GM19351 (cell line): ENCODE measurements around the gene CARM1.
"Not testable (repeated sequence)": the region's sequence is repeated elsewhere in the genome, so short reads cannot be mapped to it uniquely, and the experiment has no call there.

Source experiments
- ATAC-seq: cut with Tn5 transposase; IDR thresholded peaks from one replicate; pipeline ENCODE4 v1.9.1; 2021; ENCODE audit warnings: mild to moderate bottlenecking, moderate library complexity; ENCODE audit not compliant: unreplicated experiment

Gene CARM1

DNA sequence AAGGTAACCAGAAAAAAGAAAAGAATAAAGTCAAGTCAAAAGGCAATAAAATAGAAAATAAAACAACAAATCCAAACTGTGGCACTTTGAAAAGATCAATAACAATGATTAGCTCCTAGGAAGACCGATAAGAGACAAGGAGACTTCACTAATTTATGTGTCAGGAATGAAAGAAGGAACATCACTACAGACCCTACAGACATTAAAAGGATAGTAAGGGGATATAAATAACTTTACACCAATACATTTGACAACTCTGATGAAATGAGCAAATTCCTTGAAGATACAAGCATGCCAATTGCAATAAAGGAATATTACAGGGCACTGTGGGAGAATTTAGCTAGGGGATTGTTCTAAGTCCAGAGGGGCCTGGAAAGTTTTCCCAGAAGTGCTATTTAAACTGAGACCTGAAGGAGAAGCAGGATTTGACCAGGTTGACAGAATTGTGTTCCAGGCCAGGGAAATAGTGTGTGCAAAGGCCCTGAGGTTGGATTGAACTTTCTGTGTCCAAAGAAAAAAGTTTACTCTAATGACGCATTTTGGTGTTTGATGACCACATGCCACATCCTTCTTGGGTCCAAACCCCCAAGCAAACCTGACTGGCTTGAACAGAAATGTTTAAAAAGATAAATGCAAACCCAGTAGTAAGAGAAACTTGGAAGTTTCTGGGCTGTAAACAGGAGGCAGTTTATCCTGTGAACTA is 24.7 kb upstream of the CARM1 start:
- ATAC-seq, result no peak

DNA sequence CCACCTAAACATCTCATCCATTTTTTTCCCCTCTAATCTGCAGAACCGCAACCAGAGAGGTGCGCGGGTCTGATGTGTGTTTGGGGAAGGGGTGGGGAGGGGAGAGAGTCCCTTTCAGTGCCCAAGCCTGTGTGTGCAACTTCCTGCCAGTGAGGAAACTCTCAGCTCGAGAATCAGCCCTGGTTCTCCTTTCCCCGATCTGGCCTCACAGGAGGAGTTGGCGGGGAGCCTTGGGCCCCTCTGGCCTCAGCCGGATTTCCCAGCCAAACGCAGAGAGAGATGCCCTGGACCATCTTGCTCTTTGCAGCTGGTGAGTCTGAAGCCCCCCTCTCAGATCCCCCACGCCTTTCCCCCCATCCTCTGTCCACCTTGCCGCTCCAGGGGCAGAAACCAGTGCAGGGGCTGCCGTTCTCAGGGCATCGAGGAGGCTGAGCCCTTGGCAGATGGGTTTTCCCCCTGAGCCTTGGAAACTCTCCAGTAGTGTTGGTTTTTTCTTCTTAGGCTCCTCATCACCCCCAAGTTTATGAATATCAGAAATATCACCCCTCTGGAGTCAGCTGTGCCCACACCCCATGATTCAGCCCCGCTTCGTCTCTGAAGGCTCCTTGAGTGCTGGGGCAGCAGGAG is 23.0 kb upstream of the CARM1 start, which contains the start of gene C19orf38:
C19orf38 (plus strand) TSS at position 186 of the 627 bp plus-strand sequence; CDS start at position 280, 94 bp downstream.
- ATAC-seq, result no peak

DNA sequence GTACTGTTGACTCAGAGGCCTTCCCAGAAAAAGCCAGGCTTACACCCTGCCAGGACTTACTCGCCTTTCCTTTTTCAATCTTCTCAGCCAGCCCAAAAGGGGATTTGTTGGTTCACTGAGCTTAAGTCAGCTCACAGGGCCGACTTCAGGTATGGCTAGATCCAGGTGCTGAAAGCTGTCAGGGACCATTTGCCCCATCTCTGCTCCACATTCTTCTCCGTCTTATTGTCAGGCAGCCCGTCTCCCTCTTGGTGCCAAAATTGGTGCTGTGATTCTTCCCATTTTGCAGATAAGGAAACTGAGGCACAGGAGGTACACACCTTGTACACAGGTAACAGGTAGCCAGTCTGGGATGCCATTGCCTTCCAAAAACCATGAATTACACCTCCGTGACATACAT is 20.7 kb upstream of the CARM1 start:
- ATAC-seq, result no peak

GRCh38 chr19:10852098-10852800 is 19.1 kb upstream of the CARM1 start:
- ATAC-seq, result no peak

DNA sequence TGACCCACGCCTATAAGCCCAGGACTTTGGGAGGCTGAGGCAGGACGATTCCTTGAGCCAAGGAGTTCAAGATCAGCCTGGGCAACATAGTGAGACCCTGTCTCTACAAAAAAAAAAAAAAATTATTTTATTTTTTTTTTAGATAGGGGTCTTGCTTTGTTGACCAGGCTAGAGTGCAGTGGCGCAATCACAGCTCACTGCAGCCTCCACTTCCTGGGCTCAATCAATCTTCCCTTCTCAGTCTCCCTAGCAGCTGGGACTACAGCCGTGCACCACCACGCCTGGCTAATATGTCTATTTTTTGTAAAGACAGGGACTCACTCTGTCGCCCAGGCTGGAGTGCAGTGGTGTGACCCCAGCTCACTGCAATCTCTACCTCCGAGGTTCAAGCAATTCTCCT is 18.4 kb upstream of the CARM1 start:
- ATAC-seq, result no peak

DNA sequence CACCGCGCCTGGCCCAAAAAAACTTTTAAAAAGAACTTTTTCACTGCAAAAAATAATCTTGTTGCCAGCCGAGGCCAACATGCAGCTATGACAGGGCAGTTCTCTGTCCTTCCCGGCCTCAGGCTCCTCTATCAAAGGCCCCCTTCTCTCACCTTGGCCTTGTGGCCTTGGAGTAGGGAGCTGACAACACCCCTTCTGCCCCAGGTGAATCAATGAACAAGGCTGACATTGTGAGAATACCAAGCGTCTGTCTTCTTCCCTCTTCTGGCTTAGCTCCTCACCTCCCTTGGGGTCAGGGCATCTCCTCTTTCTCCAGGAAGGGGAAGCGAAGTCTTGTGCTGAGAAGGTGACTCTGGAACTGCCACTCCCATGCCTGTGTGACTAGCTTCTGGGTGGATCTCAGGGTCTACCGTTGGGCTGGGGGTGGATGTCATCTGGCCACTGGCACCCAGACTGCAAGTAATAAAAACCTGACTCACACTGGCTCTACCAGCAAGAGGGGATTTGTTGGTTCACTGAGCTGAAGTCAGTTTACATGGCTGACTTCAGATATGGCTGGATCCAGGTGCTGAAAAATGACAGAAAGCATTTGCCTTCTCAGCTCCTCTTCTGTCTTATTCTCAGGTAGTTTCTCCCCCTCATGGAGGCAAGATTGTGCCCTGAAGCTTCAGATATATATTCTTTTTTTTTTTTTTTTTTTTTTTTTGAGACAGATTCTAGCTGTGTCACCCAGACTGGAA is 16.8 kb upstream of the CARM1 start:
- no peak for ATAC-seq

- ATAC-seq, result no peak
Observed at GRCh38 chr19:10855879-10856522, 15.4 kb upstream of the CARM1 start.

DNA sequence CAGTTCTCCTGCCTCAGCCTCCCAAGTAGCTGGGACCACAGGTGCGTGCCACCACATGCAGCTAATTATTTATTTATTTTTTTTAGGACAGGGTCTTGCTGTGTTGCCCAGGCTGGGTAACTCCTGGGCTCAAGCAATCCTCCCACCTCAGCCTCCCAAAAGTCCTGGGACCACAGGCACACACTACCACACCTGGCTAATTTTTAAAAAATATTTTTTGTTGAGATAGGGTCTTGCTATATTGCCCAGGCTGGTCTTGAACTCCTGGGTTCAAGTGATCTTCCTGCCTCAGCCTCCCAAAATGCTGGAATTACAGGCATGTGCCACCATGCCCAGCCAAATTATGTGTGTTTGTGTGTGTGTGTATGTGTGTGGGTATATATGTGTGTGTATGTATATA is 14.5 kb upstream of the CARM1 start:
- not testable (repeated sequence) for ATAC-seq

GRCh38 chr19:10858204-10858828 is 13.0 kb upstream of the CARM1 start:
- ATAC-seq, result no peak

DNA sequence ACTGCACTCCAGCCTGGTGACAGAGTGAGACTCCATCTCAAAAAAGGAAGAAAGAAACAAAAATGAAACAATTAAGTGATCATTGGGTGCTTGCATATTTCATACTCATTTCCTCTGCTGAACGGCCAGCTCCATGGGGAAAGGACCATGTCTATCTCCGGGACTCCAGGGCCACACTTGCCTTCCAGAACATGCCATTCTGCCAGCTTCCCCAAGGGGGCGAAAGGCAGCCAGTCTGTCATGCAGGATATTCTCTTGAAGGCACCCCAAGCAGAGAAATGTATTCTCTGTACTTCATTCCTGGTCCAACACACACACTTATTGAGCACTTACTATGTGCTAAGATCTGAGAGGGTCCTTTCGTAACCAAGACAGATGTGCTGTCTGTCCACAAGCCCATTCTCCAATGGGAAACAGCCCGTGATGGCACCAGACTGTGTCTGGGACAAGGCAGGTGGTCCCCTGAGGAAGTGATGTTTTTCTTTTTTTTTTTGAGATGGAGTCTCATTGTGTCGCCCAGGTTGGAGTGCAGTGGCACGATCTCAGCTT is 10.2 kb upstream of the CARM1 start:
- ATAC-seq, result no peak

DNA sequence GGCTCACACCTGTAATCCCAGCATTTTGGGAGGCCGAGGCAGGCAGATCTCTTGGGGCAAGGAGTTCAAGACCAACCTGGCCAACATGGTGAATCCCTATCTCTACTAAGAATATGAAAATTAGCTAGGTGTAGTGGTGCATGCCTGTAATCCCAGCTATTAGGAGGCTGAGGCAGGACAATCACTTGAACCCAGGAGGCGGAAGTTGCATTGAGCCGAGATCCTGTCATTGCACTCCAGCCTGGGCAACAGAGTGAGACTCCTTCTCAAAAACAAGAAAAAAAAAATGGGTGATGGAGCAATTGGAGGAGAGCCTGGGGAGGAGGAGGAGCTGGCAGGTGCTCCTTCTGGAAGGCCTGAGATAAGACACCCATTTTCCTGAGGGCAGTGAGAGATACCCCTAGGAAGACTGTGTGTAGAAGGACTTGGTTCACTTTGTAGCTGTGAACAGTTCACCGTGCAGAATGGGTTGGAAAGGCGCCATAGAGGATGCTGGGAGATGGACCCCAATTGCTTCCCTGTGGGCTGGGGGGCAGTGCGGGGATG is 8.7 kb upstream of the CARM1 start:
- ATAC-seq, result no peak

DNA sequence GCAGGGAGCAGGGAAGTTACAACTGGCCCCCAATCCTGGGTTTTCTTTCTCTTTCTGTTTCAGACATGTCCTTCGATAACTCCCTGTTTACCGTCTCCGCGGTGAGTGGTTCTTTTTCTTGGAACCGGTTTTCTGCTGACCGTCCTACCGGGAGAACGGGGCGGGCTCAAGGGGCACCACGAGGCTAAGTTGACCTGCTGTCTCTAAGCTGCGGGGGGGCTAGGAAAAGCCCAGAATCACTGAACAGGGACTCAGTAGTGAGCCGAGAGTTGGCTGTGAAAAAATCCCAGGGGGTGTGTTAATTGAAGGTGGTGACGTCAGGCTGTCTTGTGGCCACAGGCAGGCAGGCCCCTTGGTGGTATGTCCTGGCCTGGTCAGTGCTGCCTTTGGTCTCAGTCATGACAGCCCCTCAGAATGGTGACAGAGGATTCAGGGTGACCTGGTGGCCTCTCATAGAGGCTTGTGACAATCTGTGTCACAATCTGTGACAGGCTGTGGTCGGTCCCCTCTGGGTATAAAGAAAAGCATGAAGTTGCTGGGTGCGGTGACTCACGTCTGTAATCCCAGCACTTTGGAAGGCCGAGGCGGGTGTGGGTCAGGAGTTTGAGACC is 8.1 kb upstream of the CARM1 start:
- ATAC-seq, result no peak

DNA sequence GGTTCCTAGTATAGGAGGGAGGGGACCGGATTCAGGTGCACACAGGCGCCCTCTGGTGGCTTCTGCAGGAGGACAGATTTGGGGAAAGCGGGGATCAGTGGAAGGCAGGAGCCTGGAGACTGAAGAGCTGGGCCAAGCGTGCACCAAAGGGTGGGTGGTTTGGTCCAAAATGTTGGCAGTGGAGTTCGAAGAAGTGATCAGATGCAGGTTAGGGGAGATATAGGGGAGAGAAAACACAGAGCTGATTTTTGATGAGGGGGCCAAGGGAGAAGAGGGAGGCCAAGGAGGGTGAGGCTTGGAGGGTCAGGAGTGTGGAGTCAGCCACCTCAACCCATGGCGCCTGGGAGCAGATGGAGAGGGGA is 6.8 kb upstream of the CARM1 start:
- no peak for ATAC-seq

DNA sequence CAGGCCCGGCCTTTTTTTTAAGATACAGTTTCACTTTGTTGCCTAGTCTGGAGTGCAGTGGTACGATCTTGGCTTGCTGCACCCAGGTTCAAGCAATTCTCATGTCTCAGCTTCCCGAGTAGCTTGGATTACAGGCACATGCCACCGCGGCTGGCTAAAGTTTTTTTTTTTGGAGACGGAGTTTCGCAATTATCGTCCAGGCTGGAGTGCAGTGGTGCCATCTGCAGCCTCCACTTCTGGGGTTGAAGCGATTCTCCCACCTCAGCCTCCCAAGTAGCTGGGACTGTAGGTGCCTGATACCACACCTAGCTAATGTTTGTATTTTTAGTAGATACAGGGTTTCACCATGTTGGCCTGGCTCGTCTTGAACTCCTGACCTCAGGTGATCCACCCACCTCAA is 4.9 kb upstream of the CARM1 start:
- ATAC-seq, result no peak

GRCh38 chr19:10868872-10869547 is 2.3 kb upstream of the CARM1 start:
- ATAC-seq, result no peak

- ATAC-seq, result not testable (repeated sequence)
Observed at GRCh38 chr19:10869872-10870311, 1.5 kb upstream of the CARM1 start.

DNA sequence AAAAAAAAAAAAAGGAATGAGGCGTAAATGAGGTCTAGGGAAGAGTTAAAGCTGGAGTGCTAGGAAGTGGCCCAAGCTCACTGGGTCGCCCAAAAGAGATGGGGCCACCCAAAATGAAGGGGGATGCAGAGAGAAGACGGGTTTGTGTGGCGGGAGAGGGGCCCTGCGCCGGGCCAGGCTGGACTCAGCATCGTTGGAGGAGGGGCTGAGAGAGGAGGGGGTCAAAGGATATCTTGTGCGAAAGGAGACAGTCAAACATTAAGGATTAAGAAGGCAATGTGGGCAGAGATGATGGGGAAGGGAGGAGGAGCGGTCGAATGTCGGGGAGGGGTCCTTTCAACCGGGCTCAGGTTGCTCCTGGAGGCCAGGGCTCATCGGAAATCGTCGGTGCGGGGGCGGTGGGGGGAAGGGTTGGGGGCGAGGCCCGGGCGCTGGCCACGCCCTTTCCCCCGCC is 825 bp upstream of the CARM1 start:
- no peak for ATAC-seq

GRCh38 chr19:10871711-10872545 is 575 bp downstream of the CARM1 start:
- ATAC-seq, result peak; percentile 5
